Psoas muscle (tissue), 8 donors: ENCODE measurements around the gene BMP6. TPM values are rescaled to one million over a fixed set of nuclear protein-coding genes. Genes with fewer than 3 reads are reported as not detected.

Source experiments
- ATAC-seq, 4 donors: fragments of 200-7000 bp; cut with Tn5 transposase; one replicate each; pipeline ENCODE4 v1.9.1; 2020; ENCODE audit warnings: moderate library complexity in 3 of 4, mild to moderate bottlenecking in 2 of 4
- DNase-seq, 2 donors: peaks; one replicate each; pipeline ENCODE4 v3.0.0-alpha.2; 2020
- H3K27ac ChIP-seq: fragments of 200-600 bp; one replicate; pipeline ENCODE4 v1.8.0; 2022
- H3K27me3 ChIP-seq, 3 donors: fragments of 200-600 bp in 1 of 3; one replicate each; pipeline versions ENCODE4 v1.6.1 to v1.8.0; 2013 to 2022; ENCODE audit warnings: low read length in 2 of 3, mild to moderate bottlenecking in 2 of 3, moderate library complexity in 1 of 3; ENCODE audit not compliant: insufficient read depth in 3 of 3
- H3K36me3 ChIP-seq, 2 donors: fragments of 200-600 bp in 1 of 2; one replicate each; pipeline versions ENCODE4 v1.6.1 to v1.8.0; 2013 to 2022; ENCODE audit warnings: low read depth in 1 of 2, mild to moderate bottlenecking in 1 of 2, moderate library complexity in 1 of 2; ENCODE audit not compliant: insufficient read depth in 1 of 2
- H3K4me1 ChIP-seq: fragments of 200-600 bp; one replicate; pipeline ENCODE4 v1.8.0; 2022
- H3K4me3 ChIP-seq: fragments of 200-600 bp; one replicate; pipeline ENCODE4 v1.8.0; 2022; ENCODE audit warnings: mild to moderate bottlenecking
- H3K9me3 ChIP-seq: fragments of 200-600 bp; one replicate; pipeline ENCODE4 v1.8.0; 2022
- WGBS, 3 donors: extraction: QIAGEN DNeasy Blood & Tissue Kit; methylation state at CpG; one replicate each; pipeline versions ENCODE4 v1.1.6 to v1.1.7; 2013; 5-methylcytosine and 5-hydroxymethylcytosine counted together
- intact Hi-C, 2 donors: fragments of 100-400 bp; cut with DNase I; formaldehyde crosslinking; loops; one replicate each; pipeline versions ENCODE4 v1.11.0 to v1.14.2; 2022
- polyA plus RNA-seq, 3 donors: library from polyadenylated mRNA; stranded (reverse); fragments of 200-250 nt; gene quantifications; one replicate each; pipeline ENCODE4 v1.2.3, GENCODE V29; 2013
- total RNA-seq, 4 donors: library from RNA; stranded (reverse); fragmentation: NEBNext Ultra II Directional in 2 of 4; extraction: Animal tissue kit (Norgen Biotek cat#: 25700) in 2 of 4; gene quantifications; one replicate each; pipeline versions ENCODE4 v1.2.1 to v1.2.4, GENCODE V29; 2021 to 2023
- TF ChIP-seq, protein P1 (sequence below): fragments of 200-600 bp; IDR thresholded peaks from one replicate; pipeline ENCODE4 v1.8.0; 2022; ENCODE audit warnings: antibody characterized with exemption
- donor health status: healthy with polysubstance abuse.
- donor health status: DM: no; HTN: no; CAD: no; lungs with moderate emphysema.
- donor health status: Bipolar disorder and iron deficiency.
- donor health status: healthy.
- donor health status: DM: yes; HTN: yes; CAD: no.
- donor health status: DM: no; HTN: no; CAD: no.
- donor health status: DM: no; HTN: no; CAD: no.
- donor health status: DM: yes; HTN: yes; CAD: no.

Gene BMP6
- total and polyA plus RNA-seq, 7 donors: 0.96 to 4.9 (median 3.4) TPM

DNA sequence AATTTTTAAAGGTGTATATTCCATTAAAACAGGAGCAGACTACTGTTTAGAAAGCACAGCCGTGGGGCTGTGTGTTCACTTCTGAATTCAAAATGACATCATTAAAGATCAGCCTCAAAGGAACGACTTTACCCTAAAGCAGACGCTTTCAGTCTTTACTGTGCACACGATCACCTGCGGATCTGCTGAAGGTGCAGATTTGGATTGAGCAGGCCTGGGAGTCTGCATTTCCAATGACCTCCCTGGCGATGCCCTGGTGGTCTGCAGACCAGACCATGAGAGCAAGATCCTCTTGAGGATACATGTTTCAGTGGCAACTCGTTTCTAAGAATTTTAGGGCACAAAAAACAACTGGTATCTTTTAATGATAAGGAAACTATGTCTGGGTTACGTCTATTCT, 157.5 kb downstream of the BMP6 start:
- DNase-seq (no peak), ATAC-seq (no peak)
- no peaks in the 10 kb centered on the region for H3K27me3 ChIP-seq
- TF ChIP-seq, protein P1, sequence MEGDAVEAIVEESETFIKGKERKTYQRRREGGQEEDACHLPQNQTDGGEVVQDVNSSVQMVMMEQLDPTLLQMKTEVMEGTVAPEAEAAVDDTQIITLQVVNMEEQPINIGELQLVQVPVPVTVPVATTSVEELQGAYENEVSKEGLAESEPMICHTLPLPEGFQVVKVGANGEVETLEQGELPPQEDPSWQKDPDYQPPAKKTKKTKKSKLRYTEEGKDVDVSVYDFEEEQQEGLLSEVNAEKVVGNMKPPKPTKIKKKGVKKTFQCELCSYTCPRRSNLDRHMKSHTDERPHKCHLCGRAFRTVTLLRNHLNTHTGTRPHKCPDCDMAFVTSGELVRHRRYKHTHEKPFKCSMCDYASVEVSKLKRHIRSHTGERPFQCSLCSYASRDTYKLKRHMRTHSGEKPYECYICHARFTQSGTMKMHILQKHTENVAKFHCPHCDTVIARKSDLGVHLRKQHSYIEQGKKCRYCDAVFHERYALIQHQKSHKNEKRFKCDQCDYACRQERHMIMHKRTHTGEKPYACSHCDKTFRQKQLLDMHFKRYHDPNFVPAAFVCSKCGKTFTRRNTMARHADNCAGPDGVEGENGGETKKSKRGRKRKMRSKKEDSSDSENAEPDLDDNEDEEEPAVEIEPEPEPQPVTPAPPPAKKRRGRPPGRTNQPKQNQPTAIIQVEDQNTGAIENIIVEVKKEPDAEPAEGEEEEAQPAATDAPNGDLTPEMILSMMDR: no peak
- WGBS, 3 donors: 93 to 94% (median 93%) methylated on average over 8 of the region's 8 CpGs
- H3K4me1 ChIP-seq: no peaks in the 10 kb centered on the region
- no peaks in the 10 kb centered on the region for H3K9me3 ChIP-seq
- intact Hi-C loops: no loop called here
- no peak overlapping the region for H3K27ac ChIP-seq
- H3K4me3 ChIP-seq: no peak overlapping the region
- H3K36me3 ChIP-seq: peaks cover 11 to 97% of the 10 kb centered on the region in 2 donors

DNA sequence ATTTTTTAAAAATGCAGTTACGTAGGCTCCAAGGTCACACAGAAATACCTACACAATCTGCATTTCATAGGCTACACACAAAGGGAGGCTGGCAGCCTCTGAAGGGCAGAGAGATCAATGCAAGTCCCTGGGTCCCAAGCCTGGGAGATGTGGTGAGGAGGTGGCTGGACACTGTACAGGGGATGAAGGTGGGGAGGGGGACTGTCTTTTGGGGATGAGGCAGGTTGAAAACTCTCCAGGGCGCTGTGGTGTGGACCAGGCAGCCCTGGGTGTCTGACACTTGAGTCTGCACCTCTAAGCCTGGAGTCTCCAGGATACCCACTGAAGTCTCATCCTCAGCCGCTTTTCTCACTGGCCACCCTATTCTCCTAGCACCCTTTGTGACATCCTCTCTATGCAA, 160.2 kb downstream of the BMP6 start:
- intact Hi-C loops: no loop called here
- no peak overlapping the region for H3K4me3 ChIP-seq
- no peaks in the 10 kb centered on the region for H3K9me3 ChIP-seq

DNA sequence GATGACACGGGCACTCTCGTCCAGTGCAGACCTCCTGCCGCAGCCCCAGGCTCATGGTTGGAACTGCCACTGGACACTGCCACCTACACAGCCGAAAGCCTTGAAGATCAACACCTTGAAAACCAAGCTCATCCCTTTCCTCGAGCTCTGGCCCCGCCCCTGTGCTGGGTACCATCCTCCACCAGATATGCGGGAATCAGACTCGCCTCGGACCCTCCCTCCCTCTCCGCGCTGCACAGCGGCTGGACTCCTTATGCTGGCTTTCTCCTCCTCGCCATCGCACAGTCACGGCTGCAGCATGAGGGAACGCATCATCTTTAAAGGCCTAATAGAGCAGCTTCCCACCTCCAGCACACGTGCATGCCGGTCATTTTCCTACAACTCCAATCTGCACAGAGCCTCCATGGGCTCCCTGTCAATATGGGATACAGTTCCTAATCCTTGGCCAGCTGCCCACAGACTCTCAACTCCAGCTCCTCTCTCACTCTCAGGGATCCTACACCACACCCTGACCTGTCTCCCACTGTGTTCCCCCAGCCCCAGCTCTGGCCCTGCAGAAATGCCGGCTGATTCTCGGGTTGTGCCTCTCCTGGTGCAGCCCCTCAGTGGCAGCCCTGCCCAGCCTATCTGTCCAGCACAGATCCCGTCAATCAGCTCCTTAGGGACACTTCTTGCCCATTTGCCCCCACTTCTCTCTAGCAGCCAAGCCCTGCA, 161.5 kb downstream of the BMP6 start:
- intact Hi-C loops: no loop called here
- no peak for ATAC-seq
- WGBS, 3 donors: 95% methylated on average over 21 of the region's 21 CpGs

More for the DNA sequence above, 160.2 kb downstream of the BMP6 start:
- Histone ChIP-seq H3K36me3 (peaks cover 17 to 100% of the 10 kb centered on the region in 2 donors), H3K4me1 (no peaks in the 10 kb centered on the region), H3K27ac (no peak overlapping the region), H3K27me3 (no peaks in the 10 kb centered on the region)
- TF ChIP-seq, protein P1: no peak
- WGBS, 3 donors: 98 to 100% (median 98%) methylated on average over 3 of the region's 3 CpGs
- DNase-seq: no peak
- no peak for ATAC-seq

DNA sequence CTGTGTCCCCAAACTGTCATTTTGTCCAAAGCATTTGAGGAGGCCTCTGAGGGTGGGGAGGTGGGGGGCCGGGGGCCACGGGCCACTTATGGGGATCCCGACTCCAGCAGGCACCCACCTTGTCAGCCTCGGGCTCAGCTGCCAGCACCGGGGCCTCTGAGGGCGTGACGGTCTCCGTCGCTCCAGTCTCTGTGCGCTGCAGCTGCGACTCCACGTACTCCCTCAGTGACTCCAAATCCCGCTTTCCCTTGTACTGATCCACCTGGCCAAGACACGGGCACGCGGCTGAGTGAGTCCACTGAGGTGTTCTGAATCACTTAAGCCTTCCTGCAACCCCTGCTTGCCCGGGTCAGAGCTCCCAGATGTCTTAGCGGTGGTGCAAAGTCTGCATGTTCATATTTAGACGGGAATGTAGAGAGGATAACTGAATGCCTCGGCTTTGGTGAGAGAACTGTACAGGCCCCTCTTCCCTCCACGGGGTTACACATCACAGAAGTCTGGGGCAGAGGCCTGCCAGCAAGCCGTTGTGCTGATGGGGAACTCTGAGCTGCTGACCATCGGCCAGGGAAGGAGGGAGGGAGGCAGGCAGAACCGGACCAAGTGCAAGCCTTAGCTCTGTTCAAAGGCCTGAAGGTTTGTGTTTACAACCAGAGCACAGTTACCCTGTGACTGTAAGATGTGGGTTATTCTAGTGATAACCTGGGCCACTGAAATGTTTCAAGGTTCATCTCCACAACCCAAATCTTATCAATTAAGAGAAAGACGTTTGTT, 162.9 kb downstream of the BMP6 start:
- H3K4me3 ChIP-seq: no peak overlapping the region
- intact Hi-C loops: no loop called here
- no peaks in the 10 kb centered on the region for H3K4me1 ChIP-seq
- DNase-seq: no peak
- H3K36me3 ChIP-seq: peaks cover 13 to 100% of the 10 kb centered on the region in 2 donors
- no peaks in the 10 kb centered on the region for H3K27me3 ChIP-seq
- no peaks in the 10 kb centered on the region for H3K9me3 ChIP-seq
- no peak for ATAC-seq
- WGBS, 3 donors: 93 to 94% (median 93%) methylated on average over 25 of the region's 25 CpGs
- no peak overlapping the region for H3K27ac ChIP-seq
- TF ChIP-seq, protein P1: no peak

More for the DNA sequence above, 161.5 kb downstream of the BMP6 start:
- no peak overlapping the region for H3K4me3 ChIP-seq
- no peak overlapping the region for H3K27ac ChIP-seq
- TF ChIP-seq, protein P1: no peak
- no peaks in the 10 kb centered on the region for H3K9me3 ChIP-seq
- no peak for DNase-seq
- no peaks in the 10 kb centered on the region for H3K4me1 ChIP-seq
- H3K36me3 ChIP-seq: peaks cover 13 to 100% of the 10 kb centered on the region in 2 donors
- no peaks in the 10 kb centered on the region for H3K27me3 ChIP-seq
